HepG2 (cell line): ENCODE results near the gene ASCC3. TPM values are rescaled to one million over a fixed set of nuclear protein-coding genes. Genes with fewer than 3 reads are reported as not detected.

Source experiments
- ADNP ChIP-seq: sonication (generic); formaldehyde crosslinking; IDR thresholded peaks from 2 replicates; pipeline ENCODE4 v1.4.0; 2020; ENCODE audit warnings: missing genetic modification reagents
- BRD4 ChIP-seq: sonication (generic); formaldehyde crosslinking; IDR thresholded peaks from 2 replicates; pipeline ENCODE4 v1.4.0; 2020; ENCODE audit warnings: missing genetic modification reagents
- ELF1 ChIP-seq: sonication (generic); formaldehyde crosslinking; IDR thresholded peaks from 2 replicates; pipeline ENCODE4 v1.4.0; 2020; ENCODE audit warnings: missing genetic modification reagents
- GMEB1 ChIP-seq: sonication (generic); formaldehyde crosslinking; IDR thresholded peaks from 2 replicates; pipeline ENCODE4 v1.5.1; 2020; ENCODE audit warnings: missing genetic modification reagents, mild to moderate bottlenecking, borderline replicate concordance
- HNF4G ChIP-seq, 2 experiments: sonication (generic) in 1 of 2; formaldehyde crosslinking in 1 of 2; IDR thresholded peaks; 2 replicates each; pipeline versions ENCODE4 v1.4.0 to v1.6.1; 2011 to 2020; ENCODE audit warnings: borderline replicate concordance in 2 of 2, low read depth in 2 of 2, mild to moderate bottlenecking in 2 of 2, low read length in 1 of 2, missing genetic modification reagents in 1 of 2, moderate library complexity in 1 of 2
- KLF9 ChIP-seq: IDR thresholded peaks from 2 replicates; pipeline ENCODE4 v1.6.1; 2016; ENCODE audit warnings: low read depth
- MEF2D ChIP-seq: sonication (generic); formaldehyde crosslinking; IDR thresholded peaks from 2 replicates; pipeline ENCODE4 v1.5.1; 2020; ENCODE audit warnings: mild to moderate bottlenecking, missing genetic modification reagents
- PAF1 ChIP-seq: IDR thresholded peaks from 2 replicates; pipeline ENCODE4 v1.6.1; 2016; ENCODE audit warnings: missing genetic modification reagents, missing compliant biosample characterization
- PITX1 ChIP-seq: sonication (generic); formaldehyde crosslinking; IDR thresholded peaks from 2 replicates; pipeline ENCODE4 v1.5.1; 2020; ENCODE audit warnings: mild to moderate bottlenecking, missing genetic modification reagents
- PTBP1 ChIP-seq: fragments of 200-400 bp; formaldehyde crosslinking; IDR thresholded peaks from 2 replicates; pipeline ENCODE4 v1.6.1; 2018; ENCODE audit warnings: low read length, low read depth; ENCODE audit not compliant: poor library complexity, severe bottlenecking
- SNAI1 ChIP-seq: sonication (generic); formaldehyde crosslinking; IDR thresholded peaks from 2 replicates; pipeline ENCODE4 v1.5.0; 2020; ENCODE audit warnings: mild to moderate bottlenecking, missing genetic modification reagents, borderline replicate concordance
- ZBTB7B ChIP-seq: sonication (generic); formaldehyde crosslinking; IDR thresholded peaks from 2 replicates; pipeline ENCODE4 v1.4.0; 2020; ENCODE audit warnings: missing genetic modification reagents
- ZMAT3 ChIP-seq: sonication (generic); formaldehyde crosslinking; conservative IDR thresholded peaks from 2 replicates; pipeline ENCODE4 v1.7.0; 2021; ENCODE audit warnings: missing genetic modification reagents
- ZNF292 ChIP-seq: sonication (generic); formaldehyde crosslinking; IDR thresholded peaks from 2 replicates; pipeline ENCODE4 v1.8.1; 2022; ENCODE audit warnings: mild to moderate bottlenecking, low read depth, missing genetic modification reagents, borderline replicate concordance
- ZNF44 ChIP-seq: sonication (generic); formaldehyde crosslinking; IDR thresholded peaks from 2 replicates; pipeline ENCODE4 v1.5.1; 2020; ENCODE audit warnings: mild to moderate bottlenecking, missing genetic modification reagents
- ZNF546 ChIP-seq: sonication (generic); formaldehyde crosslinking; conservative IDR thresholded peaks from 2 replicates; pipeline ENCODE4 v1.8.1; 2023; ENCODE audit warnings: mild to moderate bottlenecking, missing genetic modification reagents
- polyA plus RNA-seq, 8 experiments: library from polyadenylated mRNA; depleted of rRNA in 3 of 8; stranded (reverse) in 7 of 8; unstranded in 1 of 8; fragments of >200 nt; fragmentation: Illumina TruSeq in 4 of 8; extraction: Trizol in 4 of 8; gene quantifications; 2 replicates each; pipeline versions ENCODE4 v1.2.1 to v1.2.3, GENCODE V29; 2011 to 2016; ENCODE audit warnings: low read depth in 4 of 8, missing spikeins in 1 of 8, mixed read lengths in 1 of 8; ENCODE audit not compliant: insufficient read depth in 1 of 8
- total RNA-seq, 5 experiments: library from RNA; depleted of rRNA; stranded (reverse); fragments of >200 nt; fragmentation: Illumina TruSeq; extraction: Trizol; gene quantifications; 2 replicates each; pipeline ENCODE4 v1.2.3, GENCODE V29; 2016; ENCODE audit warnings: low read depth in 1 of 5
- TF ChIP-seq, protein P1 (sequence below): fragments of 450-650 bp; IDR thresholded peaks from 2 replicates; pipeline ENCODE4 v1.6.1; 2017
- TF ChIP-seq, protein P2 (sequence below): sonication (generic); formaldehyde crosslinking; IDR thresholded peaks from 2 replicates; pipeline ENCODE4 v1.5.1; 2020; ENCODE audit warnings: mild to moderate bottlenecking, missing genetic modification reagents
- TF ChIP-seq, protein P3 (sequence below): sonication (generic); formaldehyde crosslinking; IDR thresholded peaks from 2 replicates; pipeline ENCODE4 v1.4.0; 2020; ENCODE audit warnings: missing genetic modification reagents

The ASCC3 gene
- total and polyA plus RNA-seq, 2 of the 13 experiments (the other 11 are each of a cell fraction or from before 2014, with no cell fraction given), result 23.1 to 55.7 TPM

GRCh38 chr6:100880853-100881706, at the start of gene ASCC3 (continued):
- TF ChIP-seq PTBP1 (no peak), BRD4 (peak; percentile 39; the same call in 1 of the 2 replicates), PITX1 (CRISPR knock-in tag) (no peak; the same call in none of the 2 replicates), ADNP (CRISPR knock-in tag) (no peak), PAF1 (CRISPR knock-in tag) (no peak), ZMAT3 (peak; percentile 85), GMEB1 (CRISPR knock-in tag) (peak; percentile 98), ZNF292 (peak; percentile 98), MEF2D (CRISPR knock-in tag) (peak; percentile 39; the same call in 1 of the 2 replicates), SNAI1 (CRISPR knock-in tag) (no peak), ELF1 (CRISPR knock-in tag) (no peak), KLF9 (CRISPR knock-in tag) (no peak), ZNF546 (CRISPR knock-in tag) (peak; percentile 95), HNF4G (IDR thresholded peaks at IDR 0.05; ENCODE audit: borderline replicate concordance, low read depth, low read length) (no peak; the same call in 1 of the 2 replicates), HNF4G (CRISPR knock-in tag; IDR thresholded peaks at IDR 0.05; ENCODE audit: borderline replicate concordance, low read depth) (no peak; the same call in 1 of the 2 replicates), ZBTB7B (peak; percentile 57; the same call in 1 of the 2 replicates), ZNF44 (CRISPR knock-in tag) (peak; percentile 76; the same call in 1 of the 2 replicates)
- TF ChIP-seq, protein P1, sequence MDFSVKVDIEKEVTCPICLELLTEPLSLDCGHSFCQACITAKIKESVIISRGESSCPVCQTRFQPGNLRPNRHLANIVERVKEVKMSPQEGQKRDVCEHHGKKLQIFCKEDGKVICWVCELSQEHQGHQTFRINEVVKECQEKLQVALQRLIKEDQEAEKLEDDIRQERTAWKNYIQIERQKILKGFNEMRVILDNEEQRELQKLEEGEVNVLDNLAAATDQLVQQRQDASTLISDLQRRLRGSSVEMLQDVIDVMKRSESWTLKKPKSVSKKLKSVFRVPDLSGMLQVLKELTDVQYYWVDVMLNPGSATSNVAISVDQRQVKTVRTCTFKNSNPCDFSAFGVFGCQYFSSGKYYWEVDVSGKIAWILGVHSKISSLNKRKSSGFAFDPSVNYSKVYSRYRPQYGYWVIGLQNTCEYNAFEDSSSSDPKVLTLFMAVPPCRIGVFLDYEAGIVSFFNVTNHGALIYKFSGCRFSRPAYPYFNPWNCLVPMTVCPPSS, result no peak
- TF ChIP-seq, protein P2, sequence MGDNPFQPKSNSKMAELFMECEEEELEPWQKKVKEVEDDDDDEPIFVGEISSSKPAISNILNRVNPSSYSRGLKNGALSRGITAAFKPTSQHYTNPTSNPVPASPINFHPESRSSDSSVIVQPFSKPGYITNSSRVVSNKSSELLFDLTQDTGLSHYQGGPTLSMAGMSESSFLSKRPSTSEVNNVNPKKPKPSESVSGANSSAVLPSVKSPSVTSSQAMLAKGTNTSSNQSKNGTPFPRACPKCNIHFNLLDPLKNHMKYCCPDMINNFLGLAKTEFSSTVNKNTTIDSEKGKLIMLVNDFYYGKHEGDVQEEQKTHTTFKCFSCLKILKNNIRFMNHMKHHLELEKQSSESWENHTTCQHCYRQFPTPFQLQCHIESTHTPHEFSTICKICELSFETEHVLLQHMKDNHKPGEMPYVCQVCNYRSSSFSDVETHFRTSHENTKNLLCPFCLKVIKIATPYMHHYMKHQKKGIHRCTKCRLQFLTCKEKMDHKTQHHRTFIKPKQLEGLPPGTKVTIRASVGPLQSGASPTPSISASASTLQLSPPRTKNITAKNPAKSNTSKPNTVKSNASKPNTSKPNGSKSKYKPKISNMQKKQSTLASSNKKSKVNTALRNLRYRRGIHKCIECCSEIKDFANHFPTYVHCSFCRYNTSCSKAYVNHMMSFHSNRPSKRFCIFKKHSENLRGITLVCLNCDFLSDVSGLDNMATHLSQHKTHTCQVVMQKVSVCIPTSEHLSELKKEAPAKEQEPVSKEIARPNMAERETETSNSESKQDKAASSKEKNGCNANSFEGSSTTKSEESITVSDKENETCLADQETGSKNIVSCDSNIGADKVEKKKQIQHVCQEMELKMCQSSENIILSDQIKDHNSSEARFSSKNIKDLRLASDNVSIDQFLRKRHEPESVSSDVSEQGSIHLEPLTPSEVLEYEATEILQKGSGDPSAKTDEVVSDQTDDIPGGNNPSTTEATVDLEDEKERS (CRISPR knock-in tag), result peak; percentile 92
- TF ChIP-seq, protein P3, sequence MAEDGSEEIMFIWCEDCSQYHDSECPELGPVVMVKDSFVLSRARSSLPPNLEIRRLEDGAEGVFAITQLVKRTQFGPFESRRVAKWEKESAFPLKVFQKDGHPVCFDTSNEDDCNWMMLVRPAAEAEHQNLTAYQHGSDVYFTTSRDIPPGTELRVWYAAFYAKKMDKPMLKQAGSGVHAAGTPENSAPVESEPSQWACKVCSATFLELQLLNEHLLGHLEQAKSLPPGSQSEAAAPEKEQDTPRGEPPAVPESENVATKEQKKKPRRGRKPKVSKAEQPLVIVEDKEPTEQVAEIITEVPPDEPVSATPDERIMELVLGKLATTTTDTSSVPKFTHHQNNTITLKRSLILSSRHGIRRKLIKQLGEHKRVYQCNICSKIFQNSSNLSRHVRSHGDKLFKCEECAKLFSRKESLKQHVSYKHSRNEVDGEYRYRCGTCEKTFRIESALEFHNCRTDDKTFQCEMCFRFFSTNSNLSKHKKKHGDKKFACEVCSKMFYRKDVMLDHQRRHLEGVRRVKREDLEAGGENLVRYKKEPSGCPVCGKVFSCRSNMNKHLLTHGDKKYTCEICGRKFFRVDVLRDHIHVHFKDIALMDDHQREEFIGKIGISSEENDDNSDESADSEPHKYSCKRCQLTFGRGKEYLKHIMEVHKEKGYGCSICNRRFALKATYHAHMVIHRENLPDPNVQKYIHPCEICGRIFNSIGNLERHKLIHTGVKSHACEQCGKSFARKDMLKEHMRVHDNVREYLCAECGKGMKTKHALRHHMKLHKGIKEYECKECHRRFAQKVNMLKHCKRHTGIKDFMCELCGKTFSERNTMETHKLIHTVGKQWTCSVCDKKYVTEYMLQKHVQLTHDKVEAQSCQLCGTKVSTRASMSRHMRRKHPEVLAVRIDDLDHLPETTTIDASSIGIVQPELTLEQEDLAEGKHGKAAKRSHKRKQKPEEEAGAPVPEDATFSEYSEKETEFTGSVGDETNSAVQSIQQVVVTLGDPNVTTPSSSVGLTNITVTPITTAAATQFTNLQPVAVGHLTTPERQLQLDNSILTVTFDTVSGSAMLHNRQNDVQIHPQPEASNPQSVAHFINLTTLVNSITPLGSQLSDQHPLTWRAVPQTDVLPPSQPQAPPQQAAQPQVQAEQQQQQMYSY (CRISPR knock-in tag), result peak; percentile 49; the same call in 1 of the 2 replicates
